ENCODE measurements around the gene METTL16. TPM values are rescaled to one million over a fixed set of nuclear protein-coding genes. Genes with fewer than 3 reads are reported as not detected.

The METTL16 gene
- total RNA-seq, 1 donor from 2014 or later: 22.9 TPM

DNA sequence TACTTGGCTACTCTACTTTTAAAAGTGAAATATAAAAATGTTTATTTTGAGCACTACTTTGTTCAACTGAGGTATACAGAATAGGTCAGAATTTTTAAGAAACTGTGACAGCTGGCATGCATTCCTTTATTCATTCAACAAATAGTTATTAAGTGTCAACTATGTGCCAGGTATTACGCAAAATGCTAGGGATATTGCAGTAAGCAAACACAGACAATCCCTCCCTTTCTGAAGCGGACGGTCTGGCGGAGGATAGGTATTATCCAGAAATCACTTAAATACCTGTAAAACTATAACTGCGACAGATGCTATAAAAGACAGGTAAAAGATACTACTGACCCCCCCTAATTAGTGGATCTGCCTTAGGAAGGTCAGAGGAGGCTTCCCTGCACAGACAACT, 26.1 kb downstream of the METTL16 start:
- no peaks in the 10 kb centered on the region for H3K36me3 Mint-ChIP-seq (ENCODE audit: unreplicated experiment)
- H3K27ac Mint-ChIP-seq (ENCODE audit: unreplicated experiment): peak overlapping the region; percentile 71
- no peaks in the 10 kb centered on the region for H3K9me3 Mint-ChIP-seq (ENCODE audit: unreplicated experiment)
- DNase-seq (ENCODE audit: extremely low spot score, unreplicated experiment): no peak
- TF ChIP-seq, protein P1, sequence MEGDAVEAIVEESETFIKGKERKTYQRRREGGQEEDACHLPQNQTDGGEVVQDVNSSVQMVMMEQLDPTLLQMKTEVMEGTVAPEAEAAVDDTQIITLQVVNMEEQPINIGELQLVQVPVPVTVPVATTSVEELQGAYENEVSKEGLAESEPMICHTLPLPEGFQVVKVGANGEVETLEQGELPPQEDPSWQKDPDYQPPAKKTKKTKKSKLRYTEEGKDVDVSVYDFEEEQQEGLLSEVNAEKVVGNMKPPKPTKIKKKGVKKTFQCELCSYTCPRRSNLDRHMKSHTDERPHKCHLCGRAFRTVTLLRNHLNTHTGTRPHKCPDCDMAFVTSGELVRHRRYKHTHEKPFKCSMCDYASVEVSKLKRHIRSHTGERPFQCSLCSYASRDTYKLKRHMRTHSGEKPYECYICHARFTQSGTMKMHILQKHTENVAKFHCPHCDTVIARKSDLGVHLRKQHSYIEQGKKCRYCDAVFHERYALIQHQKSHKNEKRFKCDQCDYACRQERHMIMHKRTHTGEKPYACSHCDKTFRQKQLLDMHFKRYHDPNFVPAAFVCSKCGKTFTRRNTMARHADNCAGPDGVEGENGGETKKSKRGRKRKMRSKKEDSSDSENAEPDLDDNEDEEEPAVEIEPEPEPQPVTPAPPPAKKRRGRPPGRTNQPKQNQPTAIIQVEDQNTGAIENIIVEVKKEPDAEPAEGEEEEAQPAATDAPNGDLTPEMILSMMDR (IDR thresholded peaks at IDR 0.05): no peak
- H3K27me3 Mint-ChIP-seq (ENCODE audit: unreplicated experiment): no peaks in the 10 kb centered on the region
- no peak overlapping the region for H3K4me3 Mint-ChIP-seq (ENCODE audit: unreplicated experiment)
- peaks cover 17% of the 10 kb centered on the region for H3K4me1 Mint-ChIP-seq (ENCODE audit: unreplicated experiment)

DNA sequence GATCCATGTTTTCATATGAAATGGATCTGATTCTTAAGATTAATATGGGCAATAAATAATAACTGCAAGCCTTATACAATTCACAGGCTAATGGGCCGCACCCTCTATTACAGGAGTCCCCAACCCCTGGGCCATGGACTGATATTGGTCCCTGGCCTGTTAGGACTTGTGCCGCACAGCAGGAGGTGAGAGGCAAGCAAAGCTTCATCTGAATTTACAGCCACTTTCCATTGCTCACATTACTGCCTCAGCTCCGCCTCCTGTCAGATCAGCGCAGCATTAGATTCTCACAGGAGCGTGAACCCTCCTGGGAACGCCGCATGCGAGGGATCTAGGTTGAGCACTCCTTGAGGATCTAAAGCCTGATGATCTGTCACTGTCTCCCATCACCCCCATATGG, 26.8 kb downstream of the METTL16 start:
- peaks cover 12% of the 10 kb centered on the region for H3K4me1 Mint-ChIP-seq (ENCODE audit: unreplicated experiment)
- TF ChIP-seq, protein P1 (IDR thresholded peaks at IDR 0.05): no peak
- H3K9me3 Mint-ChIP-seq (ENCODE audit: unreplicated experiment): no peaks in the 10 kb centered on the region
- no peaks in the 10 kb centered on the region for H3K27me3 Mint-ChIP-seq (ENCODE audit: unreplicated experiment)
- H3K27ac Mint-ChIP-seq (ENCODE audit: unreplicated experiment): no peak overlapping the region
- no peaks in the 10 kb centered on the region for H3K36me3 Mint-ChIP-seq (ENCODE audit: unreplicated experiment)
- H3K4me3 Mint-ChIP-seq (ENCODE audit: unreplicated experiment): no peak overlapping the region
- no peak for DNase-seq (ENCODE audit: extremely low spot score, unreplicated experiment)

DNA sequence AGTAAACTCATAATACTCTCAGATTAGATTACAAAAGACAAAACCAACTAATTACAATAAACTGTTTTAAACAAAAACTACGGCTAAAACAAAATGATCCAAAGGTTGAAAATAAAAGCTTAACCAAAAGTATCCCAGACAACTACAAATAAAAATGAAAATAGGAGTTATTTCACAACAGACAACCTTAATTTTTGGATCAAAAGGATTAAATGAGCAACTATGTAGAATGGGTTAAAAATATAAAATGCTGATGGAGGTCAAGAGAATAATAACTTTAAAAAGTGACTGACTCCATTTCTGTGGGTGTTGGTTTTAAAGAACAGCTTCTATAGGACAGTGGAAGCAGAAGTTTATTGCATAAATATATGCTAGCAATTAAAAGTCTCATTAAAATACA, 28.6 kb downstream of the METTL16 start:
- no peaks in the 10 kb centered on the region for H3K9me3 Mint-ChIP-seq (ENCODE audit: unreplicated experiment)
- no peak overlapping the region for H3K27ac Mint-ChIP-seq (ENCODE audit: unreplicated experiment)
- peaks cover 1% of the 10 kb centered on the region for H3K36me3 Mint-ChIP-seq (ENCODE audit: unreplicated experiment)
- no peak overlapping the region for H3K4me3 Mint-ChIP-seq (ENCODE audit: unreplicated experiment)
- DNase-seq (ENCODE audit: extremely low spot score, unreplicated experiment): no peak
- TF ChIP-seq, protein P1 (IDR thresholded peaks at IDR 0.05): no peak
- peaks cover 12% of the 10 kb centered on the region for H3K4me1 Mint-ChIP-seq (ENCODE audit: unreplicated experiment)
- H3K27me3 Mint-ChIP-seq (ENCODE audit: unreplicated experiment): no peaks in the 10 kb centered on the region

DNA sequence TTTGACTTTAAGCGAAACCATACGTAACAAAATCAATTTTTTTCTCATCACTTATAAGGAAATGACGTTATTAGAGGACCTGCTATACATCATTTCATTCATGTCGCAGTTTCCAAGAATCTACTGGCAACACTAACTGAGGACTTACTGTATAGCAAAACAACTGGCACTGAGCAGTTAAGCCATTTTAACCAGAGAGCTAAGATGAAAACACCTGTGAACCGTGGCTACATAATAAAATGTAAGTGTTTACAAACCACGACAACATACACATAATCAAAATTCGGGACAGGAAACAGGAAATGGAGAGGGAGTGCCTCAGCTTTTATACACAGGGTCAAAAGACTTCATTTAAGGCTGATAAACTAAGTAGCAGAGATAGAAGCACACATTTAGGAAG, 29.5 kb downstream of the METTL16 start:
- peaks cover 12% of the 10 kb centered on the region for H3K4me1 Mint-ChIP-seq (ENCODE audit: unreplicated experiment)
- TF ChIP-seq, protein P1 (IDR thresholded peaks at IDR 0.05): no peak
- DNase-seq (ENCODE audit: extremely low spot score, unreplicated experiment): no peak
- no peaks in the 10 kb centered on the region for H3K27me3 Mint-ChIP-seq (ENCODE audit: unreplicated experiment)
- no peak overlapping the region for H3K27ac Mint-ChIP-seq (ENCODE audit: unreplicated experiment)
- H3K36me3 Mint-ChIP-seq (ENCODE audit: unreplicated experiment): peaks cover 9% of the 10 kb centered on the region
- H3K9me3 Mint-ChIP-seq (ENCODE audit: unreplicated experiment): no peaks in the 10 kb centered on the region
- no peak overlapping the region for H3K4me3 Mint-ChIP-seq (ENCODE audit: unreplicated experiment)

DNA sequence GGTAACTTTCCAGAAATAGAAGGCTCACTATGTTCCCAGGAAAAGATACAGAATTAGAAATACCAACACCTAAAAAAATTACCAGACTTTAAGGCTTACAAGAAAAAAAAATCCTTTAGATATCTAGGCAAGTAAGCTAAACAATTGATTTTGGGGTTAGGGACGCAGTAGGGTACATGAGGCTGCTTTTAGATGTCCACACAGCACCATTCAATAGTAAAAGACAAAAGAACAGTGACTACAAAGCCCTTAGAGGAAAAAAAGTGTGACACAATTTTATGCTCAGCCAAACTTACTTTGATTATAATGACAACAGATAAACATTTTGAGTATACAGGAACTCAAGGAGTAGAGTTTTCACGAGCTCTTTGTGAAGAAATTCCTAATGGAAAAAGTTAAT, 29.9 kb downstream of the METTL16 start:
- H3K27me3 Mint-ChIP-seq (ENCODE audit: unreplicated experiment): no peaks in the 10 kb centered on the region

More for the DNA sequence above, 29.9 kb downstream of the METTL16 start:
- H3K9me3 Mint-ChIP-seq (ENCODE audit: unreplicated experiment): no peaks in the 10 kb centered on the region
- no peak for DNase-seq (ENCODE audit: extremely low spot score, unreplicated experiment)
- TF ChIP-seq, protein P1 (IDR thresholded peaks at IDR 0.05): no peak
- peaks cover 12% of the 10 kb centered on the region for H3K4me1 Mint-ChIP-seq (ENCODE audit: unreplicated experiment)
- H3K4me3 Mint-ChIP-seq (ENCODE audit: unreplicated experiment): no peak overlapping the region
- H3K36me3 Mint-ChIP-seq (ENCODE audit: unreplicated experiment): peaks cover 9% of the 10 kb centered on the region
- no peak overlapping the region for H3K27ac Mint-ChIP-seq (ENCODE audit: unreplicated experiment)
